Skeletal muscle tissue (tissue), 4 donors: ENCODE data around the gene C16orf89. TPM values are rescaled to one million over a fixed set of nuclear protein-coding genes. Genes with fewer than 3 reads are reported as not detected.
"Not testable (repeated sequence)": the region's sequence is repeated elsewhere in the genome, so short reads cannot be mapped to it uniquely, and the experiment has no call there.

ENCODE experiments used
- H3K27ac ChIP-seq: one replicate; pipeline ENCODE4 v1.7.0; 2013; ENCODE audit warnings: mild to moderate bottlenecking, low read depth, low read length, inconsistent platforms
- H3K27me3 ChIP-seq, 3 donors: one replicate each; pipeline ENCODE4 v1.7.0; 2013; ENCODE audit warnings: low read length in 3 of 3; ENCODE audit not compliant: control insufficient read depth in 3 of 3, insufficient read depth in 3 of 3
- H3K36me3 ChIP-seq, 3 donors: one replicate each; pipeline ENCODE4 v1.7.0; 2013; ENCODE audit warnings: low read length in 3 of 3; ENCODE audit not compliant: control insufficient read depth in 3 of 3, insufficient read depth in 3 of 3
- H3K4me1 ChIP-seq, 3 donors: one replicate each; pipeline ENCODE4 v1.7.0; 2013; ENCODE audit warnings: low read length in 3 of 3, mild to moderate bottlenecking in 3 of 3; ENCODE audit not compliant: control insufficient read depth in 3 of 3, insufficient read depth in 3 of 3
- H3K4me3 ChIP-seq, 3 donors: one replicate each; pipeline ENCODE4 v1.7.0; 2013; ENCODE audit warnings: low read length in 3 of 3
- H3K9ac ChIP-seq, 3 donors: one replicate each; pipeline ENCODE4 v1.7.0; 2013; ENCODE audit warnings: low read length in 3 of 3, mild to moderate bottlenecking in 3 of 3, moderate library complexity in 2 of 3, low read depth in 1 of 3
- H3K9me3 ChIP-seq, 3 donors: one replicate each; pipeline ENCODE4 v1.7.0; 2013; ENCODE audit warnings: low read length in 3 of 3; ENCODE audit not compliant: control insufficient read depth in 3 of 3
- total RNA-seq: library from RNA; depleted of rRNA; stranded (reverse); fragments of >200 nt; gene quantifications from one replicate; pipeline ENCODE4 v1.2.3, GENCODE V29; 2014
- donor health status: Osteomylitis.

The C16orf89 gene
- total RNA-seq, 1 donor from 2014 or later, result 2.1 TPM

DNA sequence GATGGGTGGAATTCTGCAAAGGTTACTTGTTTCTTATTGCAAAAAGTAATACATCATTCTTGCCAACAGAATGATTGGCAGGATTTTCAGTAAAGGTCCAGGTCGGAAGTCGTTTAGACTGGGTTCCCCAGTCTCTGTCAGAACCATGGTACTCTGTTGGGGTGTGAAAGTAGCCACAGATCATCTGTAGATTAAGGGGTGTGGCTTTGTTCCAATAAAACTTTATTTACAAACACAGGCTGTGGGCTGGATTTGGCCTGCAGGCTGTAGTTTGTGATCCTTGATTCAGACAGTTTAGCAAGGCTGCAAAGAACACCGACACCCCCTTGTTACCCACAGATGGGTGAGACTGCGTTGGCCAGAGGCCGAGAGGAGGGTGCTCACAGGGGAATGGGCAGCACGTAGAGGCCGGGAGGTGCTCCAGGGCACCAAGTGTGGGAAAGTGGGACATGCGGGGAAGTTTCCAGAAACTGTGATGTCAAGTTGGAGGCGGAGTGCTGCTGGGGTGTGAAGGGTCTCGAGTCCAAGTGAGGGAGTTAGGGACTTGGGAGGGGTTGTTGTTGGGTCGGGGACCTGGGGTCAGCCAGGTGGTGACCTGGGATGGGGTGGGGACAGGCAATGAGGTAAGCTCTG, 18.5 kb upstream of the C16orf89 start:
- H3K36me3 ChIP-seq, H3K9ac ChIP-seq, H3K4me3 ChIP-seq, H3K9me3 ChIP-seq, H3K27ac ChIP-seq, H3K27me3 ChIP-seq, H3K4me1 ChIP-seq: not testable (repeated sequence)

DNA sequence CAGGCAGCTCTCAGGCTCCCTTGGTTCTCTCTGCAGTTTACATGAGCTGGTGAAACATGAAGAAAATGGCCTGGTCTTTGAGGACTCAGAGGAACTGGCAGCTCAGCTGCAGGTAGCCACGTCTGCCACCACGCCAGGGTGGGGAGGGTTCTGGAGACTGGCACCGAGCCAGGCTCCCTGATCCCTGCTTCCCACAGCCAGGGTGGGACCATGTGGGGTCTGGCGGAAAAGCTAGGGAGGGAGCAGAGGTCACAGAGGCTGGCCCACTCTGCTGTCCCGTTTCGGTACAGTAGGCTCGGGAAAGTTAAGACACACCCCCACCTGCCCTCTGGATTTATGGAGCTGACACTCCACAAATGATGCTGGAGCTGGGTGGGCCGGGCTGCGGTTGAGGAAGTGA, 17.9 kb upstream of the C16orf89 start:
- H3K36me3 ChIP-seq, H3K27ac ChIP-seq: not testable (repeated sequence)

DNA sequence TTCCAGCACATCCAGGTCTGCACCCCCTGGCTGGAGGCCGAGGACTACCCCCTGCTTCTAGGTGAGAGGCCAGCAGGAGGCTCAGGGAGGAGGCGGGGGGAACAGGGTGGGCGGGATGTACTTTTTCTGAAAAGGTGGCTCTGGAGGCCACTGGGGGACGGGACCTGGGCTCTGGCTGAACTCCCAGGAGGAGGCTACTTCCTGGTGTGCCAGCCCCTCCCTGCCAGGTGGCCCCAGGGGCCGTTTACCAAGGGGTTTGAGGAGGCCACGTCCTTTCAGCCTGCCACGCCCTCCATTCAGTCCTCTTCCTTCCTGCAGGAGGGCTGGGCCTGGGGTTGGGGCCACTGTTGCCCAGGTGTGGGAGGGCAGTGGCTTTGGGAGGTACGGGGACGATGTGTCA, 15.2 kb upstream of the C16orf89 start:
- not testable (repeated sequence) for H3K27ac ChIP-seq, H3K9ac ChIP-seq, H3K4me1 ChIP-seq, H3K27me3 ChIP-seq, H3K9me3 ChIP-seq, H3K4me3 ChIP-seq
- H3K36me3 ChIP-seq, result peaks cover 14 to 18% (median 17%) of the 10 kb centered on the region in 3 donors

More for the DNA sequence above, 17.9 kb upstream of the C16orf89 start:
- H3K9me3 ChIP-seq, H3K4me1 ChIP-seq, H3K4me3 ChIP-seq, H3K27me3 ChIP-seq, H3K9ac ChIP-seq: not testable (repeated sequence)

DNA sequence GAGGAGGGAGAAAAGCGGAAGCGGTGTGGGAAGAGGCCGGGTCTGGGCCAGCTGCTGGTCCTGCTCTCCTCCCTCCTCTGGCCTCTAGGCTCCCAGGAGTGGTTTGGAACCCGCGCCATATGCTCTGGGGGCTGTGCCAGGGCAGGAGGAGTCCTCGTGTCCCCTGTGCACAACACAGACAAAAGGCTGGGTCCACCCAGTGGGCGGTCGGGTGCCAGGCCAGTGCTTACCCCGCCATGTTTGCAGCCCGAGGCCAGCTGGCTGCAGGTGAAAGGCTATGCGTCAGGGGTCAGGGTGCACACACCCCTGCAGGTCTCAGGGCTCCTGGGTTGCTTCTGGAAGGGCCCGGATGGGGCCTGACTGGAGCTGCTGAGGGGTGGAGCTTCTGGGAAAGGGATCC, 14.7 kb upstream of the C16orf89 start:
- not testable (repeated sequence) for H3K27ac ChIP-seq, H3K9me3 ChIP-seq
- H3K36me3 ChIP-seq, result peaks cover 20 to 24% (median 22%) of the 10 kb centered on the region in 3 donors

DNA sequence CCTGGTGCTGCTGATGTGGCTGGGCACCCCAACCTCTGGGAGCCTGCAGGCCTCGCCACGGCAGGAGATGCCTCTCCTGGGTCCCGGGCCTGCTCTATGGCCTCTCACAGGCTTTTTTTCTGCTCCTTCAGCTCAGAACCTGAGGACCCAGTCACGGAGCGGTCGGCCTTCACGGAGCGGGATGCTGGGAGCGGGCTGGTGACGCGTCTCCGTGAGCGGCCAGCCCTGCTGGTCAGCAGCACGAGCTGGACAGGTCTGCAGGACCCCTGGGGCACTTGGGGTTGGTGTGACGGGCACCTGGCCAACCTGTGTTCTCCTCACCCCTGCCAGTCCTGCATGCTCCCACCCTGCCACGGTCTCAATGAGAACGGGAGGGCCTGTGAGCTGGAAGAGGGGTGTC, 12.9 kb upstream of the C16orf89 start:
- Histone ChIP-seq H3K9me3 (no peaks in the 10 kb centered on the region), H3K4me1 (no peaks in the 10 kb centered on the region), H3K36me3 (peaks cover 23 to 32% (median 27%) of the 10 kb centered on the region in 3 donors), H3K9ac (no peak overlapping the region), H3K27ac (no peak overlapping the region), H3K4me3 (no peak overlapping the region), H3K27me3 (no peaks in the 10 kb centered on the region)

More for the DNA sequence above, 14.7 kb upstream of the C16orf89 start:
- H3K4me1 ChIP-seq, H3K9ac ChIP-seq, H3K27me3 ChIP-seq, H3K4me3 ChIP-seq: not testable (repeated sequence)

DNA sequence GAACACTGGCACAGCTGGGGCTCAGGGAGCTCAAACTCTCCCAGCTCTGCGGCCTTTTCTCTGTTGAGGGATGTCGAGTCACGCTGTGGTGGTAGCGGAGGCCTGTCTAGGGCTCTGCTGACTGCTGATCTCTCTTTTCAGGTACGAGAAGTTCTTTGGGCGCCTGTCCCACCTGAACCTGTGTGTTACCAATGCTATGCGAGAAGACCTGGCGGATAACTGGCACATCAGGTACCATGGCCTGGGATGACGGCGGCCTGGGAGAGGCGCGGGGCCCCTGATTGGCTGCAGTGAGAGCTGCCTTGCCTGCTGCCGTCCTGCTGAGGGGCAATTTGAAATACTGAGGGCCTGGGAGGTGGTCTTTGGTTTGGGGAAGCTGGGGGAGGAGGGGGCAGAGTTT, 11.5 kb upstream of the C16orf89 start:
- H3K9me3 ChIP-seq, result no peaks in the 10 kb centered on the region
- H3K27me3 ChIP-seq, result no peaks in the 10 kb centered on the region
- H3K27ac ChIP-seq, result no peak overlapping the region
- H3K9ac ChIP-seq, result no peak overlapping the region
- H3K4me1 ChIP-seq, result peaks cover 3 to 10% (median 7%) of the 10 kb centered on the region in 3 donors
- H3K36me3 ChIP-seq, result peaks cover 25 to 32% (median 28%) of the 10 kb centered on the region in 3 donors
- H3K4me3 ChIP-seq, result no peak overlapping the region

DNA sequence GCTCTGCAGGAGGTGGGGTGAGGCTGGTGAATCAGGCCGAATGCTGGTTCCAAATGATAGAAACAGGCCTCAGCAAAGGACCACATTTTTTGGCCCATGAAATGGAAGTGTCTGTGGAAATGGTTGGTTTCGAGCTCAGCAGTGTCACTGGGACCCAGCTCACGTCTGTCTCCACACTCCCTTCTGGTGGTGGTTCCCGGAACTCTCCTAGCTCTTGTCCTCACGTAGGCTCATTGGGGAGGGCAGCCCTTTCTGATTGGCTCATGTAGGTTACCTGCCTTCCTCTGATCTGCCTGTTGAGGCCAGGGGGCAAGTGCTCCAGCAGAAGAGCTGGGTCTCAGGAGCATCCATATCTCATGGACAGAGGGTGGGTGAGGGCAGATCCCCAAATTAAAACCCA, 9.9 kb upstream of the C16orf89 start:
- no peak overlapping the region for H3K4me3 ChIP-seq
- H3K27me3 ChIP-seq, result no peaks in the 10 kb centered on the region
- H3K27ac ChIP-seq, result no peak overlapping the region
- no peaks in the 10 kb centered on the region for H3K9me3 ChIP-seq
- H3K4me1 ChIP-seq, result peaks cover 11 to 20% (median 15%) of the 10 kb centered on the region in 3 donors
- peaks cover 25 to 30% (median 28%) of the 10 kb centered on the region in 3 donors for H3K36me3 ChIP-seq
- H3K9ac ChIP-seq, result no peak overlapping the region

DNA sequence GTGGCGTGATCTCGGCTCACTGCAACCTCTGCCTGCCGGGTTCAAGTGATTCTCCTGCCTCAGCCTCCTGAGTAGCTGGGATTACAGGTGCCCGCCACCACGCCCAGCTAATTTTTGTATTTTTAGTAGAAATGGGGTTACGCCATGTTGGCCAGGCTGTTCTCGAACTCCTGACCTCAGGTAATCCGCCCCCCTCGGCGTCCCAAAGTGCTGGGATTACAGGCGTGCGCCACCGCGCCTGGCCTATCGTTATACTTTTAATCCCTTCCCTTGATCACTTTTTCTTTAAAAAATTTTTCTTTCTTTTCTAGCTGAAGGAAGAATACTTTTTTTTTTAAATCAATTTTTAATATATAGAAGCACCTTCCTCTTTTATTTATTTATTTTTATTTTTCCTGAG, 8.0 kb upstream of the C16orf89 start:
- not testable (repeated sequence) for H3K27me3 ChIP-seq, H3K27ac ChIP-seq, H3K9me3 ChIP-seq, H3K9ac ChIP-seq, H3K4me3 ChIP-seq
- Histone ChIP-seq H3K36me3 (peaks cover 25 to 30% (median 28%) of the 10 kb centered on the region in 3 donors), H3K4me1 (peaks cover 11 to 20% (median 15%) of the 10 kb centered on the region in 3 donors)

DNA sequence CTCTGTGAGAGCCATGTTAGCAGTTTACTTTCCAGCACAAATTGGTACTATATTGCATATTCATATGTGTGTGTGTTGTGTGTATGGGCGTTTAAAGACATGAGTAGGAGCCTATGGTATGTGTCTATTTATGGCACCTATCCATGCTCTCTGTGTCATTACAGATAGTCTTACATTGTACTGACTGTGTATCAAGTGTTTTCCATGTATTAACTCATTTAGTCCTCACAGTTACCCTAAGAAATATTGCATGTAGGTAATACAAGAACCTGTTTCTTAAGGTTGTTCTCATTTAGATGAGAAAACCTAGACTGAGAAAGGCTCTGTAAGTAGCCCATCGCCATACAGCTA, 7.5 kb upstream of the C16orf89 start:
- Histone ChIP-seq H3K27me3 (no peaks in the 10 kb centered on the region), H3K9me3 (no peaks in the 10 kb centered on the region), H3K36me3 (peaks cover 25 to 30% (median 28%) of the 10 kb centered on the region in 3 donors), H3K4me3 (no peak overlapping the region), H3K9ac (no peak overlapping the region), H3K27ac (no peak overlapping the region), H3K4me1 (peaks cover 11 to 20% (median 15%) of the 10 kb centered on the region in 3 donors)

DNA sequence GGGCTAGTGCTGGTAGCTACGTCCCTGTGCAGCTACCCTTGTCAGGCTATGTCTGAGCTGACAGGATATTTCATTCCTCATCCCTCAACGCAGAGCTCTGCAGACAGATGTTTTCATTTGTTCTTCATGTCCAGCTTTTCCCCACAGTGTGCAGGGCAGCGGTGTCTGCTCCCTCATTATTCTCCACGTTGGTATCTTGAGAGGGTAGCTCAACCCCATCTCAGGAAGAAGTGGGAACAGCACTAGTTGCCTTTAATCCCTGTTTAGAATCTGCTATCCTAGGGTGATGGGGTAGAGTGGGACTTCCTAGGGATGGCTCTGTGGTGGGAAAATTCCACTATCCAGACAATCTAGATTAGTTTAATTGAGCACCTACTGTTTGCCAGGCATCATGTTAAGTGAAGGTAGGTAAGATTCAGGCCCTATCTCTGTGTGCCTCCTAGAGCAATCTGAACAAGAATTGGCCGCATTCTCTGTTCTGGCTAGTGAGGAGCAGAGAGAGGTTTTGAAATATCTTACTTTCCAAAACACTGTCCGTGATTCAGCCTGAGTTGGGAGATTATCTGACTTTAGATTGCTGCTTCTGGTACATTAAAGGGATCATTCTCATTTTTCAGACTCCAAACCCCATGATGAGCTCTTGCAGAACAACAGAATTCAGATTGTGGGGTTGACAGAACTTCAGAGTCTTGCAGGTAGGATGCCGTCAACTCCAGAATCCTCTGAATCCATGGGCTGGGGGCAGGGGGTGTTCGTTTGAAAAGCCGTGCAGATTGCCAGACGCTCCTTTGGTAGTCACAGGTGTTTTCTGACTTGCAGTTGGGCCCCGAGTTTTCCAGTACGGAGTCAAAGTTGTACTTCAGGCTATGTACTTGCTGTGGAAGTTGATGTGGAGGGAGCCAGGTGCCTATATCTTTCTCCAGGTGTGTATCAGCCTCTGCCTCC, 6.8 kb upstream of the C16orf89 start:
- Histone ChIP-seq H3K9ac (peak overlapping the region; percentile 76 to 95 (median 87)), H3K4me1 (peaks cover 11 to 20% (median 15%) of the 10 kb centered on the region in 3 donors), H3K27ac (peak overlapping the region; percentile 73), H3K36me3 (peaks cover 25 to 29% (median 28%) of the 10 kb centered on the region in 3 donors), H3K27me3 (no peaks in the 10 kb centered on the region), H3K4me3 (peak overlapping the region; percentile 76 to 93 (median 86)), H3K9me3 (no peaks in the 10 kb centered on the region)
